HFFc6 (cell line): ENCODE data around the gene UBE2K. TPM values are rescaled to one million over a fixed set of nuclear protein-coding genes. Genes with fewer than 3 reads are reported as not detected.

Experiments used
- DNase-seq: peaks from one replicate; pipeline ENCODE4 v3.0.0-alpha.2; 2018
- H3K27ac Mint-ChIP-seq: 2 replicates; pipeline ENCODE4 v1.8.0; 2020; ENCODE audit warnings: mild to moderate bottlenecking, mixed read lengths
- H3K27me3 Mint-ChIP-seq: 2 replicates; pipeline ENCODE4 v1.8.0; 2021; ENCODE audit warnings: mild to moderate bottlenecking, moderate library complexity, mixed read lengths; ENCODE audit not compliant: insufficient read depth
- H3K36me3 Mint-ChIP-seq: 2 replicates; pipeline ENCODE4 v1.8.0; 2021; ENCODE audit warnings: low read depth, mixed read lengths
- H3K4me1 Mint-ChIP-seq: 2 replicates; pipeline ENCODE4 v1.8.0; 2020; ENCODE audit warnings: low read depth, mixed read lengths
- H3K4me3 Mint-ChIP-seq: 2 replicates; pipeline ENCODE4 v1.8.0; 2020; ENCODE audit warnings: mild to moderate bottlenecking, moderate library complexity, mixed read lengths
- H3K9me3 Mint-ChIP-seq: 2 replicates; pipeline ENCODE4 v1.8.0; 2020; ENCODE audit warnings: mild to moderate bottlenecking, mixed read lengths
- total RNA-seq, 6 experiments: library from RNA; stranded (reverse); fragmentation: NEBNext Ultra II Directional; extraction: Animal tissue kit (Norgen Biotek cat#: 25700); gene quantifications; 2 replicates in 1 of 6; 3 replicates in 5 of 6; pipeline ENCODE4 v1.2.3, GENCODE V29; 2021
- TF ChIP-seq, protein P1 (sequence below): fragments of 200-600 bp; sonication (generic); IDR thresholded peaks from 2 replicates; pipeline ENCODE4 v1.5.0; 2021; ENCODE audit warnings: antibody characterized with exemption, mild to moderate bottlenecking

Gene UBE2K
- total RNA-seq, 6 experiments from 2014 or later: 84.8 to 104 (median 90.6) TPM

DNA sequence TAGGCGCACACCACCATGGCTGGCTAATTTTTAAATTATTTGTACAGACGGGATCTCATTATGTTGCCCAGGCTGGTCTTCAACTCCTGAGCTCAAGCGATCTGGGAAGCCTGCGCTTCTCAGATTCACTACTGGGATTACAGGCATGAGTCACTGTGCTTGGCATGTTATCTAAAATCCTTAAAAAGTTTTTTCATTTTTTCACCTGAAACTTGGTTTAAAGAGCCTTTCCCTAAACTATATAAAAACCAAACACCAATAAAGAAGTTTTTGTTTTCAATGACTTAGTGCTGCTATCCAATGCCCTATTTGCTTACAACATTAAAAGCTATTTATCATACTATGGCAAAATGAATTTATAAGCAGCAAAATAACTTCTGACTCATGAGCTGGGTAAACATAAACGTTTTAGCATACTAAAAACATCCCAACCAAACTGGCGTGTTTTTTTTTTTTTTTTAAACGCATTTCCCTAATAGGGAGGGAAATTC lies 127.8 kb downstream of the UBE2K start:
- TF ChIP-seq, protein P1, sequence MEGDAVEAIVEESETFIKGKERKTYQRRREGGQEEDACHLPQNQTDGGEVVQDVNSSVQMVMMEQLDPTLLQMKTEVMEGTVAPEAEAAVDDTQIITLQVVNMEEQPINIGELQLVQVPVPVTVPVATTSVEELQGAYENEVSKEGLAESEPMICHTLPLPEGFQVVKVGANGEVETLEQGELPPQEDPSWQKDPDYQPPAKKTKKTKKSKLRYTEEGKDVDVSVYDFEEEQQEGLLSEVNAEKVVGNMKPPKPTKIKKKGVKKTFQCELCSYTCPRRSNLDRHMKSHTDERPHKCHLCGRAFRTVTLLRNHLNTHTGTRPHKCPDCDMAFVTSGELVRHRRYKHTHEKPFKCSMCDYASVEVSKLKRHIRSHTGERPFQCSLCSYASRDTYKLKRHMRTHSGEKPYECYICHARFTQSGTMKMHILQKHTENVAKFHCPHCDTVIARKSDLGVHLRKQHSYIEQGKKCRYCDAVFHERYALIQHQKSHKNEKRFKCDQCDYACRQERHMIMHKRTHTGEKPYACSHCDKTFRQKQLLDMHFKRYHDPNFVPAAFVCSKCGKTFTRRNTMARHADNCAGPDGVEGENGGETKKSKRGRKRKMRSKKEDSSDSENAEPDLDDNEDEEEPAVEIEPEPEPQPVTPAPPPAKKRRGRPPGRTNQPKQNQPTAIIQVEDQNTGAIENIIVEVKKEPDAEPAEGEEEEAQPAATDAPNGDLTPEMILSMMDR: no peak
- Mint-ChIP-seq H3K27me3 (no peaks in the 10 kb centered on the region; the same call in 1 of the 2 replicates), H3K4me3 (no peak overlapping the region), H3K36me3 (peaks cover 13% of the 10 kb centered on the region), H3K4me1 (peaks cover 20% of the 10 kb centered on the region), H3K27ac (no peak overlapping the region), H3K9me3 (no peaks in the 10 kb centered on the region)
- peak; percentile 9 for DNase-seq

Other genes with a start within 250 kb of the UBE2K start
- 1,000 to 10,000 TPM; 1,332 to 1,543 (median 1,424) TPM for gene RPL9, start 239.2 kb upstream of the UBE2K start, total RNA-seq
- 1 to 10 TPM; 6.9 to 9.4 (median 8.1) TPM for gene LIAS, start 239.1 kb upstream of the UBE2K start, total RNA-seq
- gene UGDH, start 170.7 kb upstream of the UBE2K start, total RNA-seq: 100 to 1,000 TPM in 5 of 6 experiments, 10 to 100 TPM in 1; 97.1 to 169 (median 158) TPM
- 10 to 100 TPM; 26.6 to 35.0 (median 29.2) TPM for gene SMIM14, start 59.3 kb upstream of the UBE2K start, total RNA-seq